ENCODE measurements around the gene PIP5K1B. TPM values are rescaled to one million over a fixed set of nuclear protein-coding genes. Genes with fewer than 3 reads are reported as not detected.

Gene PIP5K1B
- total and polyA plus RNA-seq, 2 of the 13 experiments (the other 11 are each of a cell fraction or from before 2014, with no cell fraction given) = 15.8 to 17.5 TPM

GRCh38 chr9:69003051-69003450, 298.0 kb downstream of the PIP5K1B start:
- H3K36me3 ChIP-seq (replicated peaks in 1 of 2; ENCODE audit: control insufficient read depth in 1 of 2, insufficient read depth in 2 of 2, low read length in 2 of 2) = peaks cover 3 to 6% of the 10 kb centered on the region in 2 experiments; a peak in 3 of 5 replicates
- H3K4me1 ChIP-seq (ENCODE audit: insufficient read depth, low read length) = peaks cover 7% of the 10 kb centered on the region; the same call in 1 of the 2 replicates
- FAIRE-seq (no peak), ATAC-seq (no peak), DNase-seq (ENCODE audit: low spot score) (no peak)
- ChIA-PET CTCF (ENCODE audit: low intra/inter-chr PET ratio, low total read pairs) (no interaction called here), POLR2A (no interaction called here)
- no TSS peak for BruUV-seq (replicated peaks)
- 85% methylated on average over 8 of the region's 8 CpGs for WGBS (ENCODE audit: low lambda C conversion rate)
- TF ChIP-seq ZNF253 (CRISPR knock-in tag; IDR thresholded peaks at IDR 0.05; ENCODE audit: borderline replicate concordance) = no peak
- no peak for TF ChIP-seq HNRNPUL1 (IDR thresholded peaks at IDR 0.05; ENCODE audit: low read depth, low read length)
- H3K4me2 ChIP-seq (ENCODE audit: low read depth, low read length) = no peak overlapping the region
- H3K27ac ChIP-seq (ENCODE audit: extremely low read length, insufficient read depth, low read length) = no peak overlapping the region
- no peaks in the 10 kb centered on the region for H3K27me3 ChIP-seq (ENCODE audit: control insufficient read depth in 1 of 2, insufficient read depth in 2 of 2, low read length in 2 of 2)
- H4K20me1 ChIP-seq (ENCODE audit: insufficient read depth, low read length) = no peaks in the 10 kb centered on the region
- H3K4me3 ChIP-seq (replicated peaks in 1 of 3; ENCODE audit: insufficient read depth in 1 of 3, low read depth in 2 of 3, low read length in 3 of 3) = no peak overlapping the region
- H3K9me3 ChIP-seq (ENCODE audit: low read length) = no peaks in the 10 kb centered on the region
- in situ Hi-C loops (cut with HindIII; ENCODE audit: extremely low pct_ligation_motif_present, low pct_unique_long_range_greater_than_20kb) (loop anchor here (5.0 to 10.0 kb wide), 2 partner anchors 298 to 421 kb away; partner anchors contain the start of gene PIP5K1B), intact Hi-C loops (cut with micrococcal nuclease; ENCODE audit: unreplicated experiment) (no loop called here)
- no peak overlapping the region for H3K9ac ChIP-seq (ENCODE audit: insufficient read depth, low read depth, low read length)
- no peak overlapping the region for H2AFZ ChIP-seq (ENCODE audit: low read length)
- H3K79me2 ChIP-seq (ENCODE audit: insufficient read depth, low read length) = no peaks in the 10 kb centered on the region

- 93% methylated on average over 2 of the region's 2 CpGs for WGBS (ENCODE audit: low lambda C conversion rate)
- intact Hi-C loops (cut with micrococcal nuclease; ENCODE audit: unreplicated experiment) (no loop called here), in situ Hi-C loops (cut with HindIII; ENCODE audit: extremely low pct_ligation_motif_present, low pct_unique_long_range_greater_than_20kb) (loop anchor here (5.0 to 10.0 kb wide), 2 partner anchors 300 to 423 kb away; partner anchors contain the start of gene PIP5K1B)
- CTCF ChIA-PET (ENCODE audit: low intra/inter-chr PET ratio, low total read pairs) = no interaction called here
- H3K4me3 ChIP-seq (replicated peaks in 1 of 3; ENCODE audit: insufficient read depth in 1 of 3, low read depth in 2 of 3, low read length in 3 of 3) = no peak overlapping the region
- ATAC-seq (no peak), FAIRE-seq (no peak), DNase-seq (ENCODE audit: low spot score) (no peak)
- no peaks in the 10 kb centered on the region for H4K20me1 ChIP-seq (ENCODE audit: insufficient read depth, low read length)
- no peaks in the 10 kb centered on the region for H3K4me1 ChIP-seq (ENCODE audit: insufficient read depth, low read length)
- H3K27ac ChIP-seq (ENCODE audit: extremely low read length, insufficient read depth, low read length) = no peak overlapping the region
- POLR2A ChIA-PET = no interaction called here
- no peak overlapping the region for H2AFZ ChIP-seq (ENCODE audit: low read length)
- H3K79me2 ChIP-seq (ENCODE audit: insufficient read depth, low read length) = no peaks in the 10 kb centered on the region
- H3K27me3 ChIP-seq (ENCODE audit: control insufficient read depth in 1 of 2, insufficient read depth in 2 of 2, low read length in 2 of 2) = no peaks in the 10 kb centered on the region
- no peak overlapping the region for H3K9ac ChIP-seq (ENCODE audit: insufficient read depth, low read depth, low read length)
- no peaks in the 10 kb centered on the region for H3K9me3 ChIP-seq (ENCODE audit: low read length)
- BruUV-seq (replicated peaks) = no TSS peak
- no peak overlapping the region for H3K4me2 ChIP-seq (ENCODE audit: low read depth, low read length)
- H3K36me3 ChIP-seq (replicated peaks in 1 of 2; ENCODE audit: control insufficient read depth in 1 of 2, insufficient read depth in 2 of 2, low read length in 2 of 2) = peaks cover 5 to 12% of the 10 kb centered on the region in 2 experiments; a peak in 3 of 5 replicates
- no peak for TF ChIP-seq ZNF598 (CRISPR knock-in tag; IDR thresholded peaks at IDR 0.05; ENCODE audit: borderline replicate concordance)
- no peak for TF ChIP-seq ZNF121 (CRISPR knock-in tag; IDR thresholded peaks at IDR 0.05)
- TF ChIP-seq ZNF737 (CRISPR knock-in tag; IDR thresholded peaks at IDR 0.05; ENCODE audit: borderline replicate concordance) = no peak
- TF ChIP-seq XBP1 (CRISPR knock-in tag; IDR thresholded peaks at IDR 0.05) = no peak
- no peak for TF ChIP-seq PBX2 (CRISPR knock-in tag; IDR thresholded peaks at IDR 0.05)
- no peak for TF ChIP-seq IKZF5 (CRISPR knock-in tag; IDR thresholded peaks at IDR 0.05)
- TF ChIP-seq RELA (CRISPR knock-in tag; IDR thresholded peaks at IDR 0.05) = no peak
- TF ChIP-seq ARNT2 (CRISPR knock-in tag; IDR thresholded peaks at IDR 0.05; ENCODE audit: low read depth) = no peak
- no peak for TF ChIP-seq FOXK1 (CRISPR knock-in tag; IDR thresholded peaks at IDR 0.05; ENCODE audit: borderline replicate concordance, low read depth)
- no peak for TF ChIP-seq ZSCAN29 (CRISPR knock-in tag; conservative IDR thresholded peaks at IDR 0.05)
- TF ChIP-seq HNRNPL (IDR thresholded peaks at IDR 0.05; ENCODE audit: low read depth, low read length) = no peak
- TF ChIP-seq ZNF660 (CRISPR knock-in tag; IDR thresholded peaks at IDR 0.05; ENCODE audit: borderline replicate concordance, low read depth) = no peak
- TF ChIP-seq TOPORS (CRISPR knock-in tag; IDR thresholded peaks at IDR 0.05) = no peak
- TF ChIP-seq TRIM22 (IDR thresholded peaks at IDR 0.05) = no peak
- no peak for TF ChIP-seq ZKSCAN1 (IDR thresholded peaks at IDR 0.05; ENCODE audit: low read length)
Measured at GRCh38 chr9:69004836-69005235, 299.8 kb downstream of the PIP5K1B start.
